HG03558 (cell line): ENCODE data around the gene TOM1.
"Not testable (repeated sequence)": the region's sequence is repeated elsewhere in the genome, so short reads cannot be mapped to it uniquely, and the experiment has no call there.

Experiments used
- ATAC-seq: cut with Tn5 transposase; IDR thresholded peaks from one replicate; pipeline ENCODE4 v1.9.1; 2021; ENCODE audit warnings: moderate number of reproducible peaks; ENCODE audit not compliant: unreplicated experiment; ENCODE audit errors: extremely low read depth

TOM1 gene

GRCh38 chr22:35363566-35364086 is 63.9 kb downstream of the TOM1 start:
- ATAC-seq = no peak

- not testable (repeated sequence) for ATAC-seq
Measured at GRCh38 chr22:35364230-35364629, 64.5 kb downstream of the TOM1 start.

GRCh38 chr22:35367331-35367886 is 67.7 kb downstream of the TOM1 start:
- ATAC-seq = no peak

- no peak for ATAC-seq
Measured at GRCh38 chr22:35368386-35368785, 68.7 kb downstream of the TOM1 start.

GRCh38 chr22:35369996-35370395 is 70.3 kb downstream of the TOM1 start:
- ATAC-seq = no peak

GRCh38 chr22:35373781-35374180 is 74.1 kb downstream of the TOM1 start:
- no peak for ATAC-seq

GRCh38 chr22:35375031-35375430 is 75.3 kb downstream of the TOM1 start:
- ATAC-seq = no peak

GRCh38 chr22:35375526-35375925 is 75.8 kb downstream of the TOM1 start:
- ATAC-seq = no peak

- peak; percentile 45 for ATAC-seq
Measured at GRCh38 chr22:35376728-35377472, 77.2 kb downstream of the TOM1 start.

GRCh38 chr22:35377735-35378134 is 78.0 kb downstream of the TOM1 start:
- no peak for ATAC-seq

GRCh38 chr22:35378621-35379020 is 78.9 kb downstream of the TOM1 start:
- no peak for ATAC-seq

- no peak for ATAC-seq
Measured at GRCh38 chr22:35379146-35379993, 79.7 kb downstream of the TOM1 start.

GRCh38 chr22:35380013-35380412 is 80.3 kb downstream of the TOM1 start:
- no peak for ATAC-seq

- no peak for ATAC-seq
Measured at GRCh38 chr22:35380537-35381423, 81.1 kb downstream of the TOM1 start, which contains the start of gene HMOX1. Gene HMOX1, plus strand, starts transcription at chr22:35381096. Its CDS starts 78 bp downstream, at chr22:35381174.

GRCh38 chr22:35381424-35382009 is 81.8 kb downstream of the TOM1 start:
- no peak for ATAC-seq

GRCh38 chr22:35383679-35384071 is 84.0 kb downstream of the TOM1 start:
- ATAC-seq = no peak

- no peak for ATAC-seq
Measured at GRCh38 chr22:35384527-35384926, 84.8 kb downstream of the TOM1 start.

- ATAC-seq = no peak
Measured at GRCh38 chr22:35384975-35385588, 85.4 kb downstream of the TOM1 start.

GRCh38 chr22:35386670-35387288 is 87.1 kb downstream of the TOM1 start:
- no peak for ATAC-seq
